Stimulated activated CD4-positive, alpha-beta T cell treated with anti-CD3 and anti-CD28 coated beads, Interleukin-2, amount 100 ng/mL, for 4 hours (primary cell): ENCODE measurements around the gene F10.
"Not testable (repeated sequence)": the region's sequence is repeated elsewhere in the genome, so short reads cannot be mapped to it uniquely, and the experiment has no call there.

Experiments used
- DNase-seq: peaks from one replicate; pipeline ENCODE4 v3.0.0-alpha.2; 2020; ENCODE audit warnings: low read depth

Gene F10

DNA sequence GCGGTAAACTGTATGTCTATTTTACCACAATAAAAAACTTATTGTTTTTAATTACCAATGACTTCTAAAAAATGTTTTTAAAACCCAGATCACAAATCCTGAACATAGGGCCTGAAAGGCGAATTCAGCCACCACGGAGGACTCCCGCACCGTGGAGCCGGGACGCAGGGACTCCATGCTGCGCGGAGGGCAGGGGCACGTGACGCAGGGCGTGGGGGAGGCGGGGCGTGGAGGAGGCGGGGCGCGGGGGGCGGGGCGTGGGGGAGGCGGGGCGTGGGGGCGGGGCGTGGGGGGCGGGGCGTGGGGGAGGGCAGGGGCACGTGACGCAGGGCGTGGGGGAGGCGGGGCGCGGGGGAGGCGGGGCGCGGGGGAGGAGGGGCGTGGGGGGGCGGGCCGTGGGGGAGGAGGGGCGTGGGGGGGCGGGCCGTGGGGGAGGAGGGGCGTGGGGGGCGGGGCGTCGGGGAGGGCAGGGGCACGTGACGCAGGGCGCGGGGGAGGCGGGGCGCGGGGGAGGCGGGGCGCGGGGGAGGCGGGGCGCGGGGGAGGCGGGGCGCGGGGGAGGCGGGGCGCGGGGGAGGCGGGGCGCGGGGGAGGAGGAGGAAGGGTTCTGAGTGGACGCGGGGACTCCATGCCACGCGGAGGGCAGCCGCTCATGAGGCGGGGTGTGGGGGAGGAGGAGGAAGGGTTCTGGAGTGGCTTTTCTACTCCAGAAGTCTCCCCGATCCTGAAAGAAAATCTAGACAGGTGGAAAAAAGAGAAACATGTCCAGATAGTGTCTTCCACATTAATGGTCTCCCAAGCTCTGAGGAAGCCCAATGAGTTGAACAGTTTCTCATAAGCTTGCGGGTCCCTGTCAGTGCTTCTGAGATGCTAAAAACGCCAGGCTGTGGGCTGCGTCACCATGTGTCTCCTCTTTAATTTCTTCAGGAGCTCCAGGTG lies 31.5 kb downstream of the F10 start:
- peak; percentile 63 for DNase-seq

DNA sequence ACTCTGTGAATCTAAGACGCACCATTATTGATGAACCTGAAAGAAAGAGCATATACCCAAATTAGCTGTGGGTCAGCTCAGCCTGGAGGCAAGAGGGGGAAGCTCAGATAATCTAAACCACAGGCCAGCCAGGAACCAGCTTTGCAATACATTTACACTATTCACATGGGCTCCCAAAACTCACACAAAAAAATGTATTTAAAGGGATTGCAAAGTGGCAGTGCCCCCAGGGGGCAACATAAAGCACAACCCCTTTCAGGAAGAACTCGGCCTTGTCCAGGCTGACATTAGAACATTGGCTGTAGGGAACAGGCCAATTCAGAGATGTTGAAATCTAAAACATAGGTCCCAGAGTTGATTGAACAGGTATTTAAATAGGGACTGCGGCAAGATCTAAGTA lies 32.6 kb downstream of the F10 start:
- no peak for DNase-seq

DNA sequence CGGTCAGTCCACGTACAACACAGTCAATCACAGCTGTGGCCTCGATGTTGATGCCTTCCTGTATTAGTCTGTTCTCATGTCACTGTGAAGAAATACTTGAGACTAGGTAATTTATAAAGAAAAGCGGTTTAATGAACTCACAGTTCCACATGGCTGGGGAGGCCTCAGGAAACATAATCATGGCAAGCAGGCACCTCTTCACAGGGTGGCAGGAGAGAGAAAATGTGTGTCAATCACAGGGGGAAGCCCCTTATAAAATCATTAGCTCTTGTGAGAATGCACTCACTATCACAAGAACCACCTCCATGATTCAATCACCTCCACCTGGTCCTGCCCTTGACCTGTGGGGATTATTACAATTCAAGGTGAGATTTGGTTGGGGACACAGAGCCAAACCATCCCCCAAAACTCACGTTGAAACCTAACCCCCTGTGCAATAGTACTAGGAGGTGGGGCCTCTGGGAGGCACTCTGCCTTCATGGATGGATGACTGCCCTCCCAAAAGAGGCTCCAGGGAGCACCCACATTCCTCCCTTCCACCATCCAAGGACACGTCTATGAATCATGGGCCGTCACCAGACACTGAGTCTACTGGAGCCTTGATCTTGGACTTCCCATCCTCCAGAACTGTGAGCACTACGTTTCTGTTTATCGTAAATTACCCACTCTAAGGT lies 33.5 kb downstream of the F10 start:
- DNase-seq, result no peak

DNA sequence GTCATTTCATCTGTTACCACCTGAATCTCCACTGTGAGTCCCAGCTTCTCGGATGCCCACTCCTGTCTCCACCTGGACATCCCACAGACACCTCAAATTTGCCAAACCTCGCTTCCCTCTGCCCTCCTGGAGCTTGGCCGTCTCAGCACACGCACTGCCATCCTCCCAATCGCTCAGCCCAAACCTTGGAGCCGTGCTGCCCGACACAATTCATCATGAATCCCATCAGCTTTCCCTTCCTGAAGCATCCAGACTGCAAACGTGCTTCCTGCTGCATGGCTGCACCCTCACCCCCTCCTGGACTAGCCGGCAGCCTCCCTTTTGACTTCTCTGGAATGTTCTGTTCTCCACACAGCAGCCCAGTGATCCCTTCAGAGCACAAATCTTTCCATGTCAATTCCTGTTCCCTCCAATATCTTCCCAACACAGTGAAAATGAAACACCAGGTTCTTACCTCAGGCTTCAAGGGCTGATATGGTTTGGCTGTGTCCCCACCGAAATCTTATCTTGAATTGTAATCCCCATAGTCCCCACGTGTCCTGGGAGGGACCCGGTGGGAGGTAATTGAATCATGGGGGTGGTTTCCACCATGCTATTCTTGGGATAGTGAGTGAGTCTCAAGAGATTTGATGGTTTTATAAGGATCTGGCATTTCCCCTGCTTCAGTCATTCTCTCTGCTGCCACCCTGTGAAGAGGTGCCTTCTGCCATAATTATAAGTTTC lies 34.8 kb downstream of the F10 start:
- no peak for DNase-seq

DNA sequence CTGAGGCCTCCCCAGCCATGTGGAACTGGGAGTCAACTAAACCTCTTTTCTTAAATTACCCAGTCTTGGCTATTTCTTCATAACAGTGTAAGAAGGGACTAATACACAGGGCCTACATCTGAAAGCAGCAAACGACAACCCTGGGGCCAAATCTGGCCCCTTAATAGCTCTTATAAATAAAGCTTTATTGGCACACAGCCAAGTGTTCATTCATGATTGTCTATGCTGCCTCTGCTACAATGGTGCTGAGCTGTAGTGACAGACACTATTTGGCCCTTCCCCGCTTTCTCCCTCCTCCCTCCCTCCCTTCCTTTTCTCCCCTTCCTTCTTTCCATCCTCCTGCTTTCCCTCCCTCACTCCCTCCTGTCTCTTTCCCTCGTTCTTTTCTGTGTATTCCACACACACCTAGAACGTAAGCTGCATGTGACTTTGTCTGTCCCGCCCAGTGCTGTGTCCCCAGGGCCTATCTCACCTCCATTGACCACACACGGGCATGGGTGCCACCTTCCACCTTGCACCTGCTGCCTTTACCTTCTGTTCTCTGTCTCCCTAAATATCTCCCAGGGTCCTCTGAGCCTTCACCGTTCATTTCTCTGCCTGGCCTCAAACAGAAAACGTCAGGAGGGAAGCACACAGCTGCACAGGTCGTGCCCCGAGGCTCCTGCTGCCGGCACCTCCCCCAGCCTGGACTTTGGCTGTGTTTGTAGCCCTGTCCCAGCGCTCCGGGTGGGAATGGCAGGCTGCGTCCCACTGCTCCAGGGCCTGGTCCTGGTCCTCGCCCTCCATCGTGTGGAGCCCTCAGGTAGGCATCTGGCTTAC lies 35.5 kb downstream of the F10 start, which contains the start of gene PROZ:
TSS of gene PROZ (plus strand) at position 720 of the 819 bp plus-strand sequence. CDS start at position 733, 13 bp downstream.
- DNase-seq, result no peak

DNA sequence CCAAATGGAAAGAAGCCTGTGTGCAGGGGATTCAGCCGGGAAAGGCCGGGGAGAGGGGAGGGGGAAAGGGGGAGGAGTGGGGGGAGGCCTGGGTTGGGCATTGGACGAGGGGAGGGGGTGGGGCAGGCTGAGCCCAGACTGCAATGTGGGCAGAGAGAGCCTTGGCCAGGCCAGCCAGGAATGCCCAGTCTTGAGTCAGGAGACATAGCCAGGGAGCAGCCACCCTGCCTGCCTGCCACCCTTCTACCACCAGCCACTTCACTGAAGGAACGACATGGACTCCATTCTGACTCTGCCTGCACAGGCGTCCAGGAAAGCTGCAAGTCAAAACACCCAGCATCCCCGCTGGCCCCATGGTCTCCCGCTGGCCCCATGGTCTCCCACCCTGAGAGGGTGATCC lies 36.3 kb downstream of the F10 start:
- DNase-seq, result no peak

DNA sequence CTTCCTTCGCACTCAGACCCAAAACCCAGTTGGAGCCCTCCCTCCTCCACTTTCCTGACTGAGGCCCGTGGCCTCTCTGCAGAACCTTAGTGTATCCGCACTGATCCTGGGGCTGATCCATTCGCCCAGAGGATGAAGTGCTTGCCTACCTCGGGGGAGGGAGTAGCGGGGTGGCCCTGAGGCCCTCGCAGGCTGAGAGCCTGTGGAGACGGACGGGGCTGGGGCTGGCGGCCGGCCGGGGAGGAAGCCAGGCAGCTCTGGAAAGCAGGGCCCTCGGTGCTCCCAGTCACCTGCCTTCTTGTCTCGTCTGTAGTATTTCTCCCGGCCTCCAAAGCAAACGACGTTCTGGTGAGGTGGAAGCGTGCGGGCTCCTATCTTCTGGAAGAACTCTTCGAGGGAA lies 37.1 kb downstream of the F10 start:
- DNase-seq, result no peak

DNA sequence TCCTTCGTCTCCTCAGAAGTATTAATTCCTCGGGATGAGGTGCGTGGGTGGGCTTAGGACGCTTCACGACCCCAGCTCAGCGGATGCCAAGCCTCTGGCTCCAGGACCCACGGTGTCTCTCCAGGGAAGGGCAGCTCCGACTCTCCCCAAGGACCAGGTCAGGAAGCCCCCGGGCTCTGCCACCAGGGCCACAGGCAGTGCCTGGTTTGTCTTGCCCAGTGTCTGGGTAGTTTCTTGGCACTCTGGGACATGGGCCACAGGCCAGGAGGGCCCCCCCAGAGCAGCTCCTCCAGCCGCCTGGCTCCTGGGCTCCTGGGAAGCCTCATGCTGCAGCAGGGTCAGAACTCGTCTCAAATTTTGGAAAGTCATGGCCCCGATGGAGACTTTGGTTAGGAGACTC lies 38.4 kb downstream of the F10 start:
- DNase-seq, result no peak

DNA sequence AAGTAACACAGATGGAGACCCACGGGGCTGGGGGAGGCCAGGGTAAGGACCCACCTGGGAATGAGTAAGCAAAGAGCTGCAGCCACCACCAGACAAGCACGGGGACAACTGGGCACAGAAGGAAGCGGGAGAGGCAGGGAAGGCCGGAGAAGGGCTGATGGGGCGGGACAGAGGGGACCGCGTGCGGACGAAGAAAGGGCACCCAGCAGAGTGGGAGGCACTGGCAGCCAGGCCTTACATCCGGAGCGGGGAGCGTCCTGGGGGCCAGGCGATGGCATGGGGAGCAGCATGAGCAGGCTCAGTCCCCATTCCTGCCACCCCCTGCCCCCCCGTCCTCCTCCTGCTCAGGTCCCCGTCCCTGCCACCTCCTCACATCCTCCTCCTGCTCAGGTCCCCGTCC lies 38.8 kb downstream of the F10 start:
- DNase-seq, result no peak

DNA sequence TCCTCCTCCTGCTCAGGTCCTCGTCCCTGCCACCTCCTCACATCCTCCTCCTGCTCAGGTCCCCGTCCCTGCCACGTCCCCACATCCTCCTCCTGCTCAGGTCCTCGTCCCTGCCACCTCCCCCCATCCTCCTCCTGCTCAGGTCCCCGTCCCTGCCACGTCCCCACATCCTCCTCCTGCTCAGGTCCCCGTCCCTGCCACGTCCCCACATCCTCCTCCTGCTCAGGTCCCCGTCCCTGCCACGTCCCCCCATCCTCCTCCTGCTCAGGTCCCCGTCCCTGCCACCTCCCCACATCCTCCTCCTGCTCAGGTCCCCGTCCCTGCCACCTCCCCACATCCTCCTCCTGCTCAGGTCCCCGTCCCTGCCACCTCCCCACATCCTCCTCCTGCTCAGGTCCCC lies 39.4 kb downstream of the F10 start:
- DNase-seq, result not testable (repeated sequence)

DNA sequence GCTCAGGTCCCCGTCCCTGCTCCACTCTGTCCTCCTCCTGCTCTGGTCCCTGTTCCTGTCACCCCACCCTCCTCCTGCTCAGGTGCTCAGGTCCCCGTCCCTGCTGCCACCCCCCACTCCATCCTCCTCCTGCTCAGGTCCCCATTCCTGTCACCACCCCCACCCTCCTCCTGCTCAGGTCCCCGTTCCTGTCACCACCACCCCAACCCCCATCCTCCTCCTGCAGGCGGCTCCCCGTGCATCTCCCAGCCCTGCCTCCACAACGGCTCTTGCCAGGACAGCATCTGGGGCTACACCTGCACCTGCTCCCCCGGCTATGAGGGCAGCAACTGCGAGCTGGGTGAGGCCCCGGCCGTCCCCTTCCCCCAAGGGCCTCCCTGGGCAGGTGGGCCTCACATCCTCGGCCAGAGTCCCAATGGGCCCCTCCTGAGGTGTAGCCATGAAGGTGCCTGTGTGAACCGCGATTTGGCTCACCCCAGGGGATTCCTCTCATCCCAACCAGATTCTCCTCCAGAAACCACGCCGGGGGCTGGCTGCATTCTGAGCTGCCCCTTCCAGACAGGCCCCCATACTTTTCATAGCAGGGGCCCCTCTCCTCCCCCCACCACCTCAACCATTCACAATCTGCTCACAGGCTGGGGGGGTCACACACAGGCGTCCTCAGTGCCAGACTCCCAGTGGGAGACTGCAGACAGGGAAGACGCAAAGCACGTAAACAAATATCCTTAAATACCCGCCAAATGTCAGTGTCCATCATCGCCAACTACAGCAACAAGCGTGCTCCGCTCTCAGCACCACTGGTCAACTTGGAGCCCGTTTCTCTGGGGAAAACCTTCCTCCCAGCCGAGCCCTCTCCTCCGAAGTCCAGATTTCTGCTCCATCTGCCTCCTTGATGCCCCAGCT lies 40.4 kb downstream of the F10 start:
- DNase-seq, result no peak

DNA sequence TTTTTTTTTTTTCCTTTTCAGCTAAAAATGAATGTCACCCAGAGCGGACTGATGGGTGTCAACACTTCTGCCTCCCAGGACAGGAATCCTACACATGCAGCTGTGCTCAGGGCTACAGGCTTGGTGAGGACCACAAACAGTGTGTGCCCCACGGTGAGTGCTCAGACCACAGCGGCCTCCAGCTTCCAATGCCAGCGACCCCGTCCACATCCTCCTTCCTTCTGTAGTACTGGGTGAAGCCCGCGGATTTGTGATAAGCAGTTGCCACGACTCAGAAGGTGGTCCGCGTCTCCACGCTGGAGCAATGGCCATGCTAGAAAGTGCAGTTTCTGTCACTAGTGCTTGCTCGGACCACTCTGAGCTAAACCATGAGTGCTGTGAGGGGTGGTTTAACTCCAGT lies 41.9 kb downstream of the F10 start:
- no peak for DNase-seq

DNA sequence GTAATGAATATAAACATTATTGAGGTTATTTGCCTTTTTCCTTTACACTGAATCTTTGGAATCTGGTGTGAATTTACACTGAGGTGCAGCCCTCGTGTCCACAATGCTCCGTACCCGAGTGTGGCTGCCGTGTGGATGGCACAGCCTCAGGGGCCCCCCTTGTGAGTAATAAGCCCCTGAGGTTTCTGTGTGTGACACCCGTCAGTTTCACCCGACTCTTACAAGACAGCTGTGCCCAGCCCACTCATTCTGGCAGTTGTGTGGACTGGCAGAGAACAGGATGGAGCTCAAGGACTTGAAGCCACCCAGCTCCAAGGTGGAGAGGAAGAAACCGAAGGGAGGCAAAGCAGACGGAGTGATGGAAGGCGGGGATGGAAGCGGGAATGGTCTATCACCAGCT lies 43.7 kb downstream of the F10 start:
- no peak for DNase-seq

DNA sequence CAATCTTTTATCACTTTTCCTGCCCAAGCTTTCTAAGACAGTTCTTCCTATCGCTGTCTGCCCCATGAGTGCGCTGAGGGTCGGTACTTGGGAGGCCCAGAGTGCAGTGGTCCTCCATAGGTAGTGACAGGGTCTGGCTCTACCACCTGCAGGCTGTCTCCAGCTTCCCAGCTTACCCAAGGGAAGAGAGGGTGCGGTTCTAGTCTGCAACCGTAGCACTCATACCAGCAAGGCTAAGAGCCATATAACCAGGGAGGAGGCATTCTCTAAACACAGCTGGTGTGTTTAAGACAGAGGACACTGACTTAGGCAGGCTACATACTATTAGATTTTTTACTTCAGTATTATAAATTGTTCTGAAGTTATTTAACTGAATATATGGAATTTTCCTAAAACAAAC lies 44.1 kb downstream of the F10 start:
- no peak for DNase-seq

DNA sequence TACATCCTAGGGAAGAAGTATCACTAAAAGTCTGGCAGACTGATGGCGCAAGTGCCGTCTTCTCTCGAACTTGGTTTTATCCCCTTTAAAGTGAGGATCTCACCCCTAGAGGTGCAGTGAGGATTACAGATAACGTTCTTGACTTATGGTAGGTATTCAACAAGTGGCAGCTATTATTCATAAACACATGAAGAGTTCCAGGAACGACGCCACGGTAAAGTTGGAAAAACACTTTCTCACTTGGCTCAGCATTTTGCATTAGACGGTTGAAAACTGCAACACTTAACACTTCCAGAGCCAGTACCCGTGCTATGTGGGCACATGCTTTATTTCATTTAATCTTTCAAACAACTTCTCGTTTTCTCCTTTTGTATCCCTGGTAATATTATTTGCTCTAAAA lies 44.6 kb downstream of the F10 start:
- no peak for DNase-seq

DNA sequence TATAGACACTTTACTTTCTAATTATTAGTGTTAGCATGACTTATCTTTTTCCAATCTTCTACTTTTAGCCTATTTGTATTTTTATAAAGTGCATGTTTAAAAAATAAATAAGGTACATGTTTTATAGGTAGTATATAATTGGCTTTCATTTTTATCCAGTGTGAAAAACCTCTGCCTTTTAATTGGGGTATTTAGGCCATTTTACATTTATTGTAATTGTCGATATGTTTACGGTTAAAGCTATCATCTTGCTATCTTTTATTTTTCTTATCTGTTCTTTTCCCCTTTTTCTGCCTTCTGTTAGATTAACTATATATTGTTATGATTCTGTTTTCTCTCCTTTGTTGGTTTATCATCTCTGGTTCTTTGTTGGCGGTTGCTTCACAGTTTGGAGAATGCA lies 45.0 kb downstream of the F10 start:
- no peak for DNase-seq

DNA sequence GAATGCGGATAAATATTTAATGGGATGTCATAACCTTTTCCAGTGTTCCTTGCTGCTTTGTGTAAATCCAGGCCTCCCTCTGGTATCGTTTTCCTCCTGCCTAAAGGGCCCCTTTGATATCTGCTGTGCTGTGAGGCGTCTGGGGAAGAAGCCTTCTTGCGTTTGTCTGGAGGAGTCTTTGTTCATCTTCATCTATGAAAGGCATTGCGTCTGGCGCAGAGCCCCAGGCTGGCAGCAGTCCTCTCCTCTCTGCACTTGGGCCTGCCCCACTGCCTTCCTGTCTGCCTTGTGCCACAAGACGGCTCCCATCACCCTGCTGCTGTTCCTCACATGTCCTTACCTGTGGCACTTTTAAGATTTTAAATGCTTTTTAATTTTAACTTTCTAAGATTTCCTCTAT lies 45.6 kb downstream of the F10 start:
- no peak for DNase-seq

DNA sequence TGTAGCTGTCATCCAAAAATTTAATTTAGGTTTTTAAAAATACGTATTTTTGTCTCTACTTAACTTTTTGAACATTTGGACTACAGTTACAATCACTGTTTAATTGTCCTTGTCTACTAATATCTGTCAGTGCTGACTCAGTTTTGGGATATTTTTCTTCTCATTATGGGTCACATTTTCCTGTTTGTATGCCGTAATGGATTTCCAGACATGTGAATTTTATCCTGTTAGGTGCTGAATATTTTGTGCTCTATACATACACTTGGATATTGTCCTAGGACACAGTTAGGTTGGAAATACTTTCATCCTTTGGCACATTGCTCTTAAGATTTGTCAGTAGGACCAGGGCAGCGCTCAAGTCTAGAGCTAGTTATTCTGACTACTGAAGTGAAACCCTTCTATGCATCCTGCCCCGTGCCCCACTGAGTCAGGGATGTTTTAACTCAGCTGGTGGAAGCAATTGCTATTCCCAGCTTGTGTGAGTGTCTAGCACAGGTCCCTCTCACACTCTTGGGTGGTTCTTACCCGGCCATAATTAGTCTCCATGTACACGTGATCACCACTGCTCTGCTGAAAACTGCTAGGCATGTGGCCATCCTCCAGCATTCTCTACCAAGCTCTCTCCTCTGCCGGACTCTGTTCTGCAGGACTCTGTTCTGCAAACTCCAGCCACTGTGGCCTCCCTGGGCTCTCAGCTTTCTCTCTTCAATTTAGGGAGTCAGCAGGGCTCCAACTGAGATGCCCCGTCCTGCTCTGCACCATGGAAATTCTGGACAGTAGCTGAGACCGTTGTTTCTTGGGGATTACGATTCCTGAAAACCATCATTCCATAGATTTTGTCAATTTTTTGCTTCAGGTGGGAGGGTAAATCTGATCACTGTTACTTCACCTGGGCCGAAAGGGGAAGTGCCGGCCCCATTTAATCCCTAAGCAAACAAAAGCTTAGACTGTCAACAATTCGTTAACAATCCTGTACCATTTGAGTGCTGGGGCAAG lies 47.0 kb downstream of the F10 start:
- no peak for DNase-seq

DNA sequence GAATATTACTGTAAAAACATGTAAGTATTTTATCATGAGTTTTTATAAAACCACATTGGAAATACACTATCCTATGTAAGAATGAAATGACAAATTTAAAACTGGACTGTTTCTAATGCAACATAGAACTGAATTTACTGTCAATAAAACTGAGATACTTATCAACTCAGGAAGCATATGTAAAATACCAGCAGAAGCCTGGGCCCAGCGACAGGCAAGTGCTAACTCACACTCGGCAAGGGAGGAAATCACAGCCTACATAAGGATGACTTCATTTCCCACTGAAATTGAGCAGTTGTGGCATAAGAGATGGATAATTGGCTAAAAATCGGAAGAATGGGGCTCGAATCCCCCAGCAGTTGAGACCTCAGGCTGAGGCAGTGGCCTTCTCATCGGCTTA lies 47.9 kb downstream of the F10 start:
- no peak for DNase-seq
